H1 (cell line): Measurements from ENCODE around the gene CACNB2. TPM values are rescaled to one million over a fixed set of nuclear protein-coding genes. Genes with fewer than 3 reads are reported as not detected.

Source experiments
- JUND ChIP-seq: IDR thresholded peaks from 2 replicates; pipeline ENCODE4 v1.6.1; 2011; ENCODE audit warnings: mild to moderate bottlenecking, improper control_type of control experiment, low read length
- KDM4A ChIP-seq: IDR thresholded peaks from one replicate; pipeline ENCODE4 v1.7.1; 2012; ENCODE audit warnings: low read depth, mild to moderate bottlenecking, moderate library complexity, low read length, inconsistent platforms; ENCODE audit not compliant: severe bottlenecking
- POU5F1 ChIP-seq: IDR thresholded peaks from 2 replicates; pipeline ENCODE4 v1.6.1; 2011; ENCODE audit warnings: low read depth, mild to moderate bottlenecking, low read length, moderate library complexity
- TCF12 ChIP-seq: IDR thresholded peaks from 2 replicates; pipeline ENCODE4 v1.6.1; 2011; ENCODE audit warnings: low read depth, mild to moderate bottlenecking, low read length
- TEAD4 ChIP-seq: IDR thresholded peaks from 2 replicates; pipeline ENCODE4 v1.6.1; 2012; ENCODE audit warnings: low read depth, low read length, inconsistent platforms, mixed read lengths
- USF2 ChIP-seq: IDR thresholded peaks from 2 replicates; pipeline ENCODE4 v1.6.1; 2011; ENCODE audit warnings: low read length, improper control_type of control experiment
- polyA plus RNA-seq, 7 experiments: library from polyadenylated mRNA; depleted of rRNA in 3 of 7; stranded (reverse) in 5 of 7; unstranded in 2 of 7; fragments of >200 nt in 5 of 7; fragments of 200-250 nt in 2 of 7; gene quantifications; 1 replicate in 5 of 7; 2 replicates in 1 of 7; 4 replicates in 1 of 7; pipeline versions ENCODE4 v1.2.1 to v1.2.3, GENCODE V29; 2011 to 2013; ENCODE audit warnings: missing spikeins in 2 of 7, mixed read lengths in 2 of 7
- total RNA-seq: library from RNA; stranded (reverse); fragmentation: NEBNext Ultra II Directional; extraction: Animal tissue kit (Norgen Biotek cat#: 25700); gene quantifications from 2 replicates; pipeline ENCODE4 v1.2.1, GENCODE V29; 2021

CACNB2 gene
- total and polyA plus RNA-seq, 2 of the 8 experiments (the other 6 are each of a cell fraction or from before 2014, with no cell fraction given), result 2.4 to 3.2 TPM

GRCh38 chr10:18463673-18464211, 323.5 kb downstream of the CACNB2 start (continued):
- no peak for TF ChIP-seq USF2
- TF ChIP-seq JUND, result no peak
- no peak for TF ChIP-seq TEAD4
- TF ChIP-seq KDM4A, result no peak
- TF ChIP-seq POU5F1, result no peak
- no peak for TF ChIP-seq TCF12
